Measurements from ENCODE around the gene DTNB. TPM values are rescaled to one million over a fixed set of nuclear protein-coding genes. Genes with fewer than 3 reads are reported as not detected.

The DTNB gene
- total and polyA plus RNA-seq, 2 of the 4 experiments (the other 2 are of a cell fraction): 3.8 to 5.3 TPM

- Histone ChIP-seq H3K23ac (ENCODE audit: low read depth, low read length) (no peak overlapping the region), H2AFZ (replicated peaks; ENCODE audit: low read length, poor library complexity) (no peak overlapping the region), H3K4me3 (ENCODE audit: insufficient read depth, low read depth, low read length) (no peak overlapping the region), H2AK9ac (replicated peaks; ENCODE audit: low read depth, low read length, poor library complexity) (no peak overlapping the region), H4K8ac (ENCODE audit: low read depth in 2 of 2, low read length in 2 of 2) (no peak overlapping the region), H3K27me3 (ENCODE audit: control insufficient read depth, insufficient read depth, low read length) (no peaks in the 10 kb centered on the region), H4K5ac (ENCODE audit: low read depth, low read length) (no peak overlapping the region), H2BK5ac (ENCODE audit: low read depth, low read length, poor library complexity, severe bottlenecking) (no peak overlapping the region), H3K36me3 (ENCODE audit: control insufficient read depth, insufficient read depth, low read length) (no peaks in the 10 kb centered on the region), H2BK20ac (ENCODE audit: low read depth, low read length) (no peak overlapping the region), H2BK120ac (ENCODE audit: low read depth, low read length) (no peak overlapping the region), H2BK15ac (ENCODE audit: low read depth, low read length) (no peak overlapping the region), H3K79me1 (ENCODE audit: low read depth in 1 of 2, low read length in 2 of 2) (no peaks in the 10 kb centered on the region), H3K27ac (ENCODE audit: insufficient read depth, low read length) (no peak overlapping the region), H3K9ac (ENCODE audit: low read depth, low read length) (no peak overlapping the region), H3K9me3 (ENCODE audit: control insufficient read depth, insufficient read depth, low read length) (no peaks in the 10 kb centered on the region), H3K4ac (ENCODE audit: low read depth, low read length) (no peak overlapping the region), H2AK5ac (ENCODE audit: low read depth, low read length) (no peak overlapping the region), H3K14ac (replicated peaks; ENCODE audit: low read depth, low read length) (no peak overlapping the region), H3K9me1 (ENCODE audit: insufficient read depth, low read length) (peaks cover 16% of the 10 kb centered on the region), H3K18ac (ENCODE audit: low read depth, low read length) (no peak overlapping the region), H3K4me1 (ENCODE audit: control insufficient read depth, insufficient read depth, low read length) (peaks cover 8% of the 10 kb centered on the region), H4K91ac (ENCODE audit: insufficient read depth, low read depth, low read length) (no peak overlapping the region), H3K56ac (ENCODE audit: extremely low read depth, insufficient read depth, low read length) (no peak overlapping the region), H4K20me1 (ENCODE audit: insufficient read depth, low read length) (no peaks in the 10 kb centered on the region), H3K4me2 (ENCODE audit: low read depth, low read length) (no peak overlapping the region)
- DNase-seq (no peak), ATAC-seq (ENCODE audit: low read depth) (no peak)
- ChIA-PET CTCF (interaction anchor here (1.0 kb wide), 1 partner anchor 12 kb away, joined by 3 read pairs; no protein-coding TSS in a partner anchor), POLR2A (ENCODE audit: unreplicated experiment) (no interaction called here)
- WGBS, 2 experiments (ENCODE audit: extremely low coverage in 2 of 2, insufficient read length in 1 of 2): no CpG with 5 or more reads among the region's 4 CpGs
- intact Hi-C loops (cut with micrococcal nuclease) (no loop called here), dilution Hi-C loops (cut with HindIII; ENCODE audit: low sequenced_read_pairs, unreplicated experiment) (no loop called here), in situ Hi-C loops (cut with MboI; ENCODE audit: low sequenced_read_pairs) (no loop called here)
- TF ChIP-seq SMC3 (IDR thresholded peaks at IDR 0.05; ENCODE audit: low read depth, low read length): no peak
- no peak for TF ChIP-seq BHLHE40 (IDR thresholded peaks at IDR 0.05; ENCODE audit: low read depth, low read length)
- TF ChIP-seq NFE2L2 (IDR thresholded peaks at IDR 0.05; ENCODE audit: low read depth, low read length): no peak
- TF ChIP-seq MAFK (IDR thresholded peaks at IDR 0.05; ENCODE audit: low read depth, low read length): no peak
- BruUV-seq (replicated peaks): no TSS peak
These were observed 299.0 kb downstream of the DTNB start for GRCh38 chr2:25374411-25374810.
